Ascending aorta (tissue), 2 donors: ENCODE data around the gene KIF7. TPM values are rescaled to one million over a fixed set of nuclear protein-coding genes. Genes with fewer than 3 reads are reported as not detected.

Source experiments
- DNase-seq, 2 donors: peaks; one replicate each; pipeline ENCODE4 v3.0.0-alpha.2; 2019; ENCODE audit warnings: low spot score in 2 of 2
- H3K27ac ChIP-seq, 2 donors: fragments of 200-600 bp; sonication (generic); one replicate each; pipeline ENCODE4 v1.5.1; 2016 to 2017; ENCODE audit warnings: mild to moderate bottlenecking in 1 of 2
- H3K27me3 ChIP-seq: fragments of 200-600 bp; sonication (generic); one replicate; pipeline ENCODE4 v1.5.1; 2017
- H3K36me3 ChIP-seq, 2 donors: fragments of 200-600 bp; sonication (generic); one replicate each; pipeline ENCODE4 v1.5.1; 2016
- H3K4me1 ChIP-seq, 2 donors: fragments of 200-600 bp; sonication (generic); one replicate each; pipeline ENCODE4 v1.5.1; 2016 to 2017; ENCODE audit warnings: mild to moderate bottlenecking in 1 of 2
- H3K4me3 ChIP-seq, 2 donors: fragments of 200-600 bp; sonication (generic); one replicate each; pipeline ENCODE4 v1.5.1; 2016 to 2017; ENCODE audit warnings: mild to moderate bottlenecking in 1 of 2
- H3K9me3 ChIP-seq, 2 donors: fragments of 200-600 bp; sonication (generic); one replicate each; pipeline ENCODE4 v1.5.1; 2016
- CTCF ChIP-seq, 3 experiments: fragments of 200-600 bp in 2 of 3; fragments of 450-650 bp in 1 of 3; sonication (generic) in 2 of 3; IDR thresholded peaks; one replicate each; pipeline ENCODE4 v1.5.1; 2016 to 2019; ENCODE audit warnings: antibody characterized with exemption in 3 of 3, mild to moderate bottlenecking in 1 of 3, moderate library complexity in 1 of 3
- intact Hi-C: fragments of 100-400 bp; cut with DNase I; formaldehyde crosslinking; loops from one replicate; pipeline ENCODE4 v1.15.1; 2023
- total RNA-seq: library from RNA; depleted of rRNA; stranded (reverse); fragments of >200 nt; gene quantifications from one replicate; pipeline ENCODE4 v1.1.0, GENCODE V29; 2016

The KIF7 gene
- total RNA-seq, 1 donor from 2014 or later: 39.1 TPM

- DNase-seq: no peak
- H3K36me3 ChIP-seq: peaks cover 14 to 24% of the 10 kb centered on the region in 2 donors
- H3K4me1 ChIP-seq: peaks cover 3 to 11% of the 10 kb centered on the region in 2 donors
- no peak overlapping the region for H3K4me3 ChIP-seq
- no peaks in the 10 kb centered on the region for H3K9me3 ChIP-seq
- H3K27ac ChIP-seq: no peak overlapping the region
- intact Hi-C loops: no loop called here
- H3K27me3 ChIP-seq: no peaks in the 10 kb centered on the region
- no peak for TF ChIP-seq CTCF (IDR thresholded peaks at IDR 0.05)
These were observed 3.1 kb downstream of the KIF7 start for GRCh38 chr15:89652131-89652530.

- Histone ChIP-seq H3K4me3 (no peak overlapping the region), H3K9me3 (no peaks in the 10 kb centered on the region), H3K27ac (no peak overlapping the region), H3K4me1 (peaks cover 3 to 6% of the 10 kb centered on the region in 2 donors), H3K36me3 (peaks cover 31 to 37% of the 10 kb centered on the region in 2 donors), H3K27me3 (no peaks in the 10 kb centered on the region)
- intact Hi-C loops: loop anchor here (5.0 kb wide), 1 partner anchor 43 kb away; the partner anchor contains the start of genes PEX11A and WDR93
- TF ChIP-seq CTCF (IDR thresholded peaks at IDR 0.05): no peak
- DNase-seq: peak in 1 of 2 donors; percentile 59
These were observed 5.6 kb downstream of the KIF7 start for GRCh38 chr15:89649716-89650115.

GRCh38 chr15:89649013-89649625 is 6.1 kb downstream of the KIF7 start:
- peak in 1 of 2 donors; percentile 39 for DNase-seq
- intact Hi-C loops: loop anchor here (5.0 kb wide), 1 partner anchor 43 kb away; the partner anchor contains the start of genes PEX11A and WDR93
- peaks cover 0 to 6% of the 10 kb centered on the region in 2 donors for H3K4me1 ChIP-seq
- H3K9me3 ChIP-seq: no peaks in the 10 kb centered on the region
- H3K27me3 ChIP-seq: no peaks in the 10 kb centered on the region
- TF ChIP-seq CTCF (IDR thresholded peaks at IDR 0.05): no peak
- no peak overlapping the region for H3K4me3 ChIP-seq
- H3K36me3 ChIP-seq: peaks cover 33 to 39% of the 10 kb centered on the region in 2 donors
- H3K27ac ChIP-seq: no peak overlapping the region

- no peak for TF ChIP-seq CTCF (IDR thresholded peaks at IDR 0.05)
- peaks cover 37 to 42% of the 10 kb centered on the region in 2 donors for H3K36me3 ChIP-seq
- no peak overlapping the region for H3K27ac ChIP-seq
- no peaks in the 10 kb centered on the region for H3K9me3 ChIP-seq
- H3K27me3 ChIP-seq: no peaks in the 10 kb centered on the region
- intact Hi-C loops: loop anchor here (5.0 kb wide), 1 partner anchor 44 kb away; the partner anchor contains the start of genes PEX11A and WDR93
- H3K4me3 ChIP-seq: no peak overlapping the region
- peaks cover 0 to 5% of the 10 kb centered on the region in 2 donors for H3K4me1 ChIP-seq
- peak in 1 of 2 donors; percentile 58 for DNase-seq
These were observed 6.9 kb downstream of the KIF7 start for GRCh38 chr15:89648106-89649012.

GRCh38 chr15:89647191-89647851 is 7.9 kb downstream of the KIF7 start:
- intact Hi-C loops: loop anchor here (2.0 to 5.0 kb wide), 2 partner anchors 45 to 103 kb away; partner anchors contain the start of genes MESP1, PEX11A and WDR93

More at GRCh38 chr15:89647191-89647851, 7.9 kb downstream of the KIF7 start:
- peak; percentile 74 to 94 (median 87) for TF ChIP-seq CTCF (IDR thresholded peaks at IDR 0.05)
- H3K27me3 ChIP-seq: no peaks in the 10 kb centered on the region
- H3K4me3 ChIP-seq: no peak overlapping the region
- no peaks in the 10 kb centered on the region for H3K9me3 ChIP-seq
- no peak overlapping the region for H3K27ac ChIP-seq
- H3K36me3 ChIP-seq: peaks cover 34 to 45% of the 10 kb centered on the region in 2 donors
- H3K4me1 ChIP-seq: peaks cover 0 to 3% of the 10 kb centered on the region in 2 donors
- DNase-seq: peak in 1 of 2 donors; percentile 88
